Stomach (tissue), 4 donors: Measurements from ENCODE around the gene PSEN1.

Experiments used
- EP300 ChIP-seq: sonication (generic); formaldehyde crosslinking; IDR thresholded peaks from one replicate; pipeline ENCODE4 v1.6.1; 2017; ENCODE audit warnings: antibody characterized with exemption
- POLR2A ChIP-seq, 4 donors: fragments of 450-650 bp; IDR thresholded peaks; one replicate each; pipeline ENCODE4 v1.6.1; 2016; ENCODE audit warnings: antibody characterized with exemption in 4 of 4, control low read depth in 2 of 4, mild to moderate bottlenecking in 1 of 4, moderate library complexity in 1 of 4
- POLR2AphosphoS5 ChIP-seq, 3 donors: sonication (generic); formaldehyde crosslinking; IDR thresholded peaks; one replicate each; pipeline ENCODE4 v1.6.1; 2016; ENCODE audit warnings: antibody characterized with exemption in 3 of 3
- TF ChIP-seq, protein P1 (sequence below), 7 experiments: fragments of 450-650 bp in 4 of 7; fragments of 200-600 bp in 3 of 7; sonication (generic) in 3 of 7; IDR thresholded peaks; one replicate each; pipeline ENCODE4 v1.5.1; 2016 to 2019; ENCODE audit warnings: antibody characterized with exemption in 7 of 7, control low read depth in 2 of 7, mild to moderate bottlenecking in 1 of 7

- TF ChIP-seq, protein P1, sequence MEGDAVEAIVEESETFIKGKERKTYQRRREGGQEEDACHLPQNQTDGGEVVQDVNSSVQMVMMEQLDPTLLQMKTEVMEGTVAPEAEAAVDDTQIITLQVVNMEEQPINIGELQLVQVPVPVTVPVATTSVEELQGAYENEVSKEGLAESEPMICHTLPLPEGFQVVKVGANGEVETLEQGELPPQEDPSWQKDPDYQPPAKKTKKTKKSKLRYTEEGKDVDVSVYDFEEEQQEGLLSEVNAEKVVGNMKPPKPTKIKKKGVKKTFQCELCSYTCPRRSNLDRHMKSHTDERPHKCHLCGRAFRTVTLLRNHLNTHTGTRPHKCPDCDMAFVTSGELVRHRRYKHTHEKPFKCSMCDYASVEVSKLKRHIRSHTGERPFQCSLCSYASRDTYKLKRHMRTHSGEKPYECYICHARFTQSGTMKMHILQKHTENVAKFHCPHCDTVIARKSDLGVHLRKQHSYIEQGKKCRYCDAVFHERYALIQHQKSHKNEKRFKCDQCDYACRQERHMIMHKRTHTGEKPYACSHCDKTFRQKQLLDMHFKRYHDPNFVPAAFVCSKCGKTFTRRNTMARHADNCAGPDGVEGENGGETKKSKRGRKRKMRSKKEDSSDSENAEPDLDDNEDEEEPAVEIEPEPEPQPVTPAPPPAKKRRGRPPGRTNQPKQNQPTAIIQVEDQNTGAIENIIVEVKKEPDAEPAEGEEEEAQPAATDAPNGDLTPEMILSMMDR (IDR thresholded peaks at IDR 0.05), result no peak
- peak in 2 of 4 donors; percentile 43 to 77 for TF ChIP-seq POLR2A (IDR thresholded peaks at IDR 0.05)
- TF ChIP-seq POLR2AphosphoS5 (IDR thresholded peaks at IDR 0.05), result peak; percentile 89 to 97 (median 95)
- TF ChIP-seq EP300, result no peak
These were observed at the start of gene PSEN1 for GRCh38 chr14:73136387-73137225.
